GM18505 (cell line): ENCODE measurements around the gene KLHL21.
"Not testable (repeated sequence)": the region's sequence is repeated elsewhere in the genome, so short reads cannot be mapped to it uniquely, and the experiment has no call there.

Source experiments
- ATAC-seq: cut with Tn5 transposase; IDR thresholded peaks from one replicate; pipeline ENCODE4 v1.9.1; 2021; ENCODE audit not compliant: unreplicated experiment
- POLR2A ChIP-seq: IDR thresholded peaks from 4 replicates; pipeline ENCODE4 v1.6.1; 2011; ENCODE audit warnings: borderline replicate concordance; ENCODE audit not compliant: insufficient read depth, insufficient read length; ENCODE audit errors: extremely low read depth

The KLHL21 gene

DNA sequence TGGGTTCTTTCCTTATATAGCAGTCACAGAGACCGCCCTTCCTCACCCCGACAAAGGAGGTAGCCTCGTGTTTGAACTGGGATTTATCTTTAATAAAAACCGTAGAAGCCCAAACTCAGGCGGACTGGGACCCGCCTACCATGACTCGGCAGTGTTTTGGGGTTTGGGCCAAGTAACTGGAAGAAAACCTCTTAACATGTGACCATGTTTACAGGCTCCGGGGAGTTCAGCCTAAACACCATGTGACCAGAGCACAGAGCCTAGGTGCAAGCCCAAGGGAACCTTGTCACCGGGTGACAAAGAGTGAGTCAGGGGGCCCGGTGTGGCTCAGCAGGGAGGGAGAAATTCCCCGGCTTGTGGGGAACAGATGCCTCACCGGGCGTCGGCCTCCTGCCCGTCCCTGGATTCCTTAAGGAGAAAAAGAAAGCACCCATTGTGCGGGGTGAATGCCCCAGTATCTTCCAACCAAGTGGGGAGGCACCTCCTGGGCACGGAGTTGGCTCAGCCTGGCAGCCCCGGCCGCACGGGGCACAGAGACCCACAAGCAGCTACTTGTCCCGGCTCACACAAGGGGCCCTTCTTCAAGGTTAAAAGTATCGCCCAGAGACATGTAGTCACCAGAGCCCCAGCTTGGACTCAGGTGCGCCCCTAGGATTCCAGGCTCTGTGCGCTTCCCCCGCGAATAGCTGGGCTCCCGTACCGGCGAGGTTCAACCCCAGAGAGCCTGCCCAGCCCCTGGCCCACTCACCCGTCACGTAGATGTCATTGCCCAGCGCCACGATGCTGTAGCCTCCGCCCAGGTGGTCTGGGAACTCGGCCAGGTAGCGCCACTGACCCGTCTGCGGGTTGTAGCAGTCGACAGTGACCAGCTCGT, 1.4 kb downstream of the KLHL21 start:
- no peak for ATAC-seq
- no peak for TF ChIP-seq POLR2A

DNA sequence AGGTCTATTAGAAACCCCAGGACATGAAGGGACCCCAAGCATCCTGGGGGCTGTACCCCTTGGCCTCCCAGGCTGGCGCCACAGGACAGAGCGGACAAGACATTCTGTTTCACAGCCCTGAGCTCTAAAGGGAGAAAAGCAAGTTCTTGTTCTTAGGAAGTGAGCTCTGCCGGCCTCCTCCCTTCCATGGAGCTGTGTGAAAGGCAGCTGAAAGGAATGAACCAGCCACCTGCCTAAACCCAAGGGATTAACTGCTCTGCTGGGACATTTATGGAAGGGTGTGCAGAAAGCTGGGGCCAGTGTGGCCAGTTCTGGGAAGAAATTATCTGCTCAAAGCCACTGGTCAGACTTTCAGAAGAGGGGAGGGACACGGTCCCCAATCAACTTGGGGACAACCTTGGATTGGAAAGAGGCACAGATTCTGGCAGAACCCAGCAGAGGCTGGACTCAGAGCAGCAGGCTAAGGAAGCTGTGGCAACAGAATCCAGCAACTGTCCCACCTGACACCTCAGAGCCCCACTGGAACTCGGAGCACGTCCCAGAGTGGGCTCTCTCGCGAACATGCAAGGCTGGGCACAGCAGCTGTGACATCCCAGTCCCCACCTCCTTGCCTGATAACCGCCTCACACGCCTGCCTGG, 2.1 kb downstream of the KLHL21 start:
- no peak for ATAC-seq
- TF ChIP-seq POLR2A, result no peak

DNA sequence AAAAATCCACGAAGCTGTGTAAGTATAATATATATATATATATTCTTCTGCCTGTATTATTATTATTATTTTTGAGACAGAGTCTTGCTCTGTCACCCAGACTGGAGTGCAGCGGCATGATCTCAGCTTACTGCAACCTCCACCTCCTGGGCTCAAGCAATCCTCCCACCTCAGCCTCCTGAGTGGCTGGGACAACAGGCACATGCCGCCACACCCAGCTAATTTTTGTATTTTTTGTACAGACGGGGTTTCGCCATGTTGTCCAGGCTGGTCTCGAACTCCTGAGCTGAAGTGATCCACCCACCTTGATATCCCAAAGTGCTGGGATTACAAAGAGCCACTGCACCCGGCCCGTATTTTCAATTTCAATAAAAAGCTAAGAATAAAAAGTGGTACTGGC, 2.7 kb downstream of the KLHL21 start:
- ATAC-seq, result not testable (repeated sequence)

DNA sequence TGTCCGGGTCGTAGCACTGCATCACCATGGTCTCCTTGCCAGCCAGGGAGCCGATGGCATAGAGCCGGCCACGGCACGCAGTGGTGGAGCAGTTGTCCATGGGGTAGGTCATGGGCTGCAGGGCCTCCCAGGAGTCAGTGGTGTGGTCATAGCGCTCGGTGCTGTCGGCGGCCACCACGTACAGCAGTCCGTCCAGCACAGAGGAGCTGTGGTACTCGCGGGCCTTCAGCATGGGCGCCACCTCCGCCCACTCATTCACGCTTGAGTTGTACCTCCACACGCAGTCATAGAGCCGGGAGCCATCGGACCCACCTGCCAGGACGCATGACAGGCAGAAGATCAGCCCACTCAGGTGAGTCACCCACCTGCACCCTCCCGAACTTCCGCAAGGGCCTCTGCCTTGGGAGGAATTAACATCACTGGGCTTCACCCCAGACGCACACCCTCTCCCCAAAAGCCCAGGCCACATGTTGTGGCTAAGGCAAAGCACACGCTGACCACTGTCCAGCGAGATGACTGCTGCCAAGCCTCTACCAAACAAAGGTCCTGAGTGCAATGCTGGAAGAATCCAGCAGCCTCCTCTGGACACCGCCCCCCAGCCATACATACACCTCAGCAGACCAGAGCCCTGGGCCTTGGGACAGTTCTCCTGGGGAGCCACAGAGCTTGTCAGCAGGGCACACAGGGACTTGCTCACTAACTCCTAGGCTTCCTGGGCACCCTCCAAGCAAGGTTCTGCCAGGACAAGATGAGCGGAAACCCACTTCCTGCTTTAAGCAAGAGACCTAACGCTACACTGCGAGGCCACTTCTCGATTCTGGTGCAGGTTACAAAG, 3.3 kb downstream of the KLHL21 start:
- no peak for TF ChIP-seq POLR2A
- no peak for ATAC-seq

DNA sequence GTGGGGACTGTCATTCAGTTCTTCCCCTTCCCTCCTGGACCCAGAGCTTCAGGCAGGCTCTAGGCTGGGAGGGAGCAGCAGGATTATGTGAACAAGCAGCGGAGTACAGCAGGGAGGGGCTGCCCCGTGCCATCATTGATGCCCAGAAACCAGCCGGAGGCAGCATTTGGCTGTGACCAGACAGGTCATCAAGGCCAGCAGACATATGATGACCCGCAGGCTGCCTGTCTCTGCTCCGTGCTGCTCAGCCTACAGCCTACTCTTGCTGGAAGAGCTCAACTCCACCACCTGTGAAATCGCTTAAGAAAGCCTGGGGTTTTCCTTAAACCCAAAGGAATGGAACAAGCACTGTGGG, 4.9 kb downstream of the KLHL21 start:
- ATAC-seq, result no peak
- TF ChIP-seq POLR2A, result no peak

DNA sequence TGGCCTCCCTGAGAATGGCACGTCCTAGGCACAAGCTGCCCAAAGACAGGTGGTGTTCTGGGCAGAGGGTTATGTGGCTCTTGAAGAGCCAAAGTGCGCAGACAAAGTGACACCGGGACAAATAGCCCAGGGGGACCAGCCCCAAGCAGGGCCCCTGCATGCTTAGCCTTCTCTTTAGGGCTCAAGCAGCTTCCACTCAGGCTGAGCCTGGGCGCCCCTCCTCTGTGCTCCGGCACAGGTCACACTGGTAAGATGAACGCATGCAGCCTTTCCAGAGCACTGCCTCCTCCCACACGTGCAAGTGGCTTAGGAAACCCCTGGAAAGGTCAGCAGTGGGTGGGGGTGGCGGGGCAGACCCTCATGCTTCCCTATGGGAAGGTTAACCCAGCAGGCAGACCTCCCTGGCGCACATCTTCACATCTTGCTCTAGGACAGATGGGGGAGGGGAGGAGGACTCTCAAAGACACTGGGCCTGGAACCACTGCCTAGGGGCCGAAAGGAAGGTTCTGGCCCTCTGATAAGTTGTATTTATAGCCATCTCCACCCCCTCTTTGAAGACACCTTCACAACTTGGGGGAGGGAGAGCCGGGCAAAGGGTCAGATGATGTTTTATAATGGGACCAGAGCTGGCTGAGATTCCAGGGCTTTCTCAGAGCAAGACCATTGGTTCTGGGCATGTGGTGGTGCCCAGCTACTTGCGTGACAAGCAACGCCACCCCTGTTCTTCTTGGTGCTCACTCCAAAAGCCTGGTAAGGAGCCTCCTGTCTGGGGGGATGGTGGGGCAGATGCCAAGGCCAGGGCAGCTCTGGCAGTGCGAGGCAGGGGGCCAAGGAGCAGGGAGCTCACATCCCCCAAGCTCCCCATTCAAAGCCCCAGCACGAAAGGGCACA, 5.5 kb downstream of the KLHL21 start:
- TF ChIP-seq POLR2A, result no peak

DNA sequence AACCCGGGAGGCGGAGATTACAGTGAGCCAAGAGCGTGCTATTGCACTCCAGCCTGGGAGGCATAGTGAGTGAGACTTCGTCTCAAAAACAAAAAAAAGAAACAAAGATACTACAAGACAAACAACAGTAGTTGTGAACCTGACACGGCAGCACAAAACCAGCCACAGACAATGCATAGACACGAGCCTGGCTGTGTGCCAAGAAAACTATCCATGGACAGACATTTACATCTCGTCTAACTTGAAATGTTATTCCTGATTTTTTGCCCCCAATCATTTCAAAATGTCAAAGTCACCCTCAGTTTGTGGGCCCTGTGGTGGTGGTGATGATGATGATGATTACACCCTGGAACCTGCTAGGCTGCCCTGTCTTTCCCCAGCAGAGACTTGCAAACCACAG, 6.3 kb downstream of the KLHL21 start:
- ATAC-seq, result no peak
- no peak for TF ChIP-seq POLR2A

More for the DNA sequence above, 5.5 kb downstream of the KLHL21 start:
- ATAC-seq, result no peak

DNA sequence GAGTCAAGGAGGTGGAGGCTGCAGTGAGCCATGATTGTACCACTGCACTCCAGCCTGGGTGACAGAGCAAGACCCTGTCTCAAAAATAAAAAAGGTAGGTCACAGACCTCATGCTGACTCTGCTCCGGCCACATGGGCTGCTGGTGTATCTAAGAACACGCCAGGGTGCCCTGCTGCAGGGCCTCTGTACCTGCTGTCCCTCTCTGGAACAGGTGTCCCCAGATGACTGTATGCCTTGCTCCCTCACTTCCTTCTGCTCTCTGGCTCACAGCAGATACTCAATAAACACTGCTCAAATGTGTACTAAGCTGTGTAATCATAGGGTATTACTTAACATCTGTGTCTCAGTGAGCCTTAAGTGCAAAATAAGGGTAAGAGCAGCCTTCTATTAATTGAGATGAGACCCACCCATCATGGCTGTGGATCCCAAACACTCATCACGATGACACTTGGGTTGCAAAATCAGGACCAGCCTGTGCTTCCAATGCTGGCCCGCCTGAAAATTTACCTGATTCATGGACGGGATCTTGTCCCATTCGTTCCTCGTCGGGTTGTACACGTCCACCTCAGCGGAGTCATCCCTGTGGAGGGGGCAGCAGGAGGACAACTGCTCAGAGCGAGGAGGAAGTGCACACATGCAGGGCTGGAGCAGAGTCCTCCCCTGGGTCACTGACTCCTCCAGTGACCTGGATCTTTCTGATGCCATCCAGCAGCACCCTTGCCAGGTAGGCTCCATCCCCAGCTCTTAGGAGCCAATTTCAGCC, 7.5 kb downstream of the KLHL21 start:
- TF ChIP-seq POLR2A, result no peak
- ATAC-seq, result no peak

DNA sequence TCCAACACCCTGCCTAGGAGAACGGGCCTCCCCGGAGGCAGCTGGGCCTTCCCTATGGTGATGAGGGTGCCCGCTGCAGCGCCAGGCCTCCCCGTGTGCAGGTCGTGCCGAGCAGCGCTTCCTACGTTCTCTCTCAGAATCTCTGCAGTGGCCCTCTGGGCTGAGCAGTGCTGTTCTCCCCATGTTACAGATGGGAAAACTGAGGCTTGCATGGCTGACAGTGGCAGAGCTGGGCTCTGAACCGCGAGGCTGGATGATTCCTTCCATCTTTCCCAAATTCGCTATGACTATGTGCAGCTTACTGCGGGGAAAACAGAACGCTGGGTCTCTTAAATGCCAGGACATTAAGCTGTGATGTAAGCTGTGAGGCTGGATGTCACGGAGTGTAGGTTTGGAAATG, 8.9 kb downstream of the KLHL21 start:
- no peak for TF ChIP-seq POLR2A
- no peak for ATAC-seq

DNA sequence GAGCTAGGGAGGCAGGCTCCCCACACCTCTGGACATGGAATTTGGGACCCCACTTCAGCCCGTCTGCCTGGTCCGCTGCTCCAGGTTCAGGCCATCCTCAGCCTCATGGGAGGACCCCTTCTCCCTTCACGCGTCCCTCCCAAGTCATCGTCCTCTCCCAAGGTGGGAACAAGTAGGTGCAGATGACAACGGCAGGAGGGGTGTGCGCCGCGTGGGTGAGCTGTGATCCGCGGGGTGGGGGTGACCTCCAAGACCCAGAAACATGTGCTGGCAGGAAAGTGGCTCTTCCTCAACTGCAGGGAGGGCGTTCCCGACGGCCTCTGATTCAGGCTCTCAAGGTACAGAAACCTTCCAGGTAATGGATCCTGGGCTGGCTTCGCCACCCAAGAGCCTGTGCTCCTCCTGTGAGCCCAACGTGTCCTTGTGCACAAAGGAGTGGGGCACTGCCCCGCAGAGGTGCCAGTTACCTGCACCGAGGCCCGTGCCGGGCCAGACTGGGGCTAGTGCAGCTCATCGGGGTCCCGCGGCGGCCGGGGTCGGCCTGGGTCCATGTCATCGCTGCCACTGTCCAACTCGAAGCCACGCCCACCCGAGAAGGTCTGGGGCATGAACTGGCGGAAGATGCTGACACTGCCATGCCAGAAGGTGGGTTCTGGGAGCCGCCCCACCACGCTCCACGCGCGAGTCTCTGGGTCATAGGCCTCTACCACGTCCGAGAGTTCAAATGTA, 9.6 kb downstream of the KLHL21 start:
- TF ChIP-seq POLR2A, result no peak
- ATAC-seq, result no peak

DNA sequence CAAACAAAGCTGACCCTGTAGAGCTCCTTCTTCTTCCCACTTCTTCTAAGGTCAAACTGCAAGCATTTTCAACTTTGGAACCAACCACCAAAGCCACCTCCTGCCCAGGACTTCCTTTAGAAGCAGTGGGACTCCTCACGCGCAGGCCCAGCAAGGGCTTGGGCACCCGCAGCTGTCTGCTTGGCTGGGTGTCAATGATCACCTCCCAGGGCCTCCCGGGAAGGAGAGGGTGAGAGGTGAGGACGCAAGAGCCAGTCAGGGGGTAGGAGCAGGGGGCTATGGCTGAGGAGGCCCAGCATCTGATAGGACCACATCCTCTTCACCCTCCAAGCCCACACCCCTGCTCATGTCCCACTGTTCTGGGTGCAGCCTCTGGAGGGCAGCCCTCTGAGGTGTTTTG, 10.2 kb downstream of the KLHL21 start:
- no peak for TF ChIP-seq POLR2A
- ATAC-seq, result no peak

DNA sequence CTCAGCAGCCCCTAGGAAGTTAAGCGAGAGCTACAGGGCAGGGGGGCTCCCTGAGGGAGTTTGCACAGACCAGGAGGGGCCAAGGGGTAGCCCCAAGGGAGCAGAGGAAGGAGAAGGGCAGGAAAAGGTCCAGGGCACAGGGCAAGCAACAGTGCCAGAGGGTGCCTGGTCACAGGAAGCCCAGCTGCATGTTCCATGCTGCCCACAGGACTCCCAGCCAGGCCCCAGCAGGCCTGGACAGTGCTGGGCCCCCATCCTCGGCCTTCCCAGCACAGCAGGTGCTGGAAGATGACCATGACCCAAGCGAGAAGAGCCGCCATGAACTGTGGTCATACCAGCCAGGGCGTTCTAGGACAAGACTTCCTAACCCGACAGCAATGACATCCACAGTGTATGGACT, 11.0 kb downstream of the KLHL21 start:
- no peak for ATAC-seq
- no peak for TF ChIP-seq POLR2A

DNA sequence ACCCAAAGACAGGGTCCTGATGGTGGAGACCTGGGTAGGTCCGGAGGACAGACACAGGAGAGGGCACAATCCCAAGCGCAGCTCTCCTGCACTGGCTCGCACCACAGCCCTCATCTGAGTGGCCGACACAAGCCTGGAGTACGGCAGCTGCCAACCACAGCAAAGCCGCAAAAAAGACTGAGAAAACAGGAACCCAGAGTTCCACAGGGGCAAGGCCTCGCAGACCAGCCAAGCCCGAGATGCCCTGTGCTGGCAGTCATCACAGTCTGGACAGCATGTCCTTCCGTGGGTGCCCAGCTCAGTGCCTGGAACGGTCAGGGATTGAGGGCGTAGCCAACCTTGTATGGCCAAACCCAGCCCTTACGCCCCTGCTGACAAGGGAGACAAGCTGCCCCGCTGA, 11.4 kb downstream of the KLHL21 start:
- no peak for ATAC-seq
- TF ChIP-seq POLR2A, result no peak
